Uterus (tissue), 4 donors: ENCODE results near the gene RNF166. TPM values are rescaled to one million over a fixed set of nuclear protein-coding genes. Genes with fewer than 3 reads are reported as not detected.

Experiments
- DNase-seq, 2 donors: peaks; one replicate each; pipeline ENCODE4 v3.0.0-alpha.2; 2019 to 2020
- H3K27ac ChIP-seq, 2 donors: fragments of 200-600 bp; sonication (generic); 1 replicate in 1 of 2; 2 replicates in 1 of 2; pipeline ENCODE4 v1.5.1; 2016 to 2018
- H3K27me3 ChIP-seq, 2 donors: fragments of 200-600 bp; sonication (generic); one replicate each; pipeline ENCODE4 v1.5.1; 2018 to 2019; ENCODE audit warnings: control low read depth in 1 of 2
- H3K36me3 ChIP-seq, 2 donors: fragments of 200-600 bp; sonication (generic); one replicate each; pipeline ENCODE4 v1.5.1; 2019; ENCODE audit warnings: control low read depth in 1 of 2
- H3K4me1 ChIP-seq, 2 donors: fragments of 200-600 bp; sonication (generic); one replicate each; pipeline ENCODE4 v1.5.1; 2018 to 2019; ENCODE audit warnings: control low read depth in 1 of 2
- H3K4me3 ChIP-seq, 2 donors: fragments of 200-600 bp; sonication (generic); 1 replicate in 1 of 2; 2 replicates in 1 of 2; pipeline ENCODE4 v1.5.1; 2018 to 2019; ENCODE audit warnings: mild to moderate bottlenecking in 1 of 2
- H3K9me3 ChIP-seq, 2 donors: fragments of 200-600 bp; sonication (generic); one replicate each; pipeline ENCODE4 v1.5.1; 2019; ENCODE audit warnings: control low read depth in 1 of 2
- POLR2A ChIP-seq, 2 donors: fragments of 450-650 bp; IDR thresholded peaks; one replicate each; pipeline ENCODE4 v1.6.1; 2016; ENCODE audit warnings: antibody characterized with exemption in 2 of 2, mild to moderate bottlenecking in 1 of 2, moderate library complexity in 1 of 2
- intact Hi-C: fragments of 100-400 bp; cut with DNase I; formaldehyde crosslinking; loops from one replicate; pipeline ENCODE4 v1.15.1; 2023; ENCODE audit warnings: low total_unique reads
- total RNA-seq, 4 donors: library from RNA; depleted of rRNA in 3 of 4; stranded (reverse); fragments of >200 nt in 3 of 4; gene quantifications; one replicate each; pipeline versions ENCODE4 v1.1.0 to v1.2.4, GENCODE V29; 2014 to 2023
- TF ChIP-seq, protein P1 (sequence below), 4 experiments: fragments of 200-600 bp in 2 of 4; fragments of 450-650 bp in 2 of 4; sonication (generic) in 2 of 4; IDR thresholded peaks; one replicate each; pipeline ENCODE4 v1.5.1; 2016 to 2019; ENCODE audit warnings: antibody characterized with exemption in 4 of 4, mild to moderate bottlenecking in 2 of 4, moderate library complexity in 1 of 4
- donor health status: DM: yes; HTN: yes; CAD: no.

Gene RNF166
- total RNA-seq, 4 donors from 2014 or later: 14.2 to 33.2 (median 20.0) TPM

DNA sequence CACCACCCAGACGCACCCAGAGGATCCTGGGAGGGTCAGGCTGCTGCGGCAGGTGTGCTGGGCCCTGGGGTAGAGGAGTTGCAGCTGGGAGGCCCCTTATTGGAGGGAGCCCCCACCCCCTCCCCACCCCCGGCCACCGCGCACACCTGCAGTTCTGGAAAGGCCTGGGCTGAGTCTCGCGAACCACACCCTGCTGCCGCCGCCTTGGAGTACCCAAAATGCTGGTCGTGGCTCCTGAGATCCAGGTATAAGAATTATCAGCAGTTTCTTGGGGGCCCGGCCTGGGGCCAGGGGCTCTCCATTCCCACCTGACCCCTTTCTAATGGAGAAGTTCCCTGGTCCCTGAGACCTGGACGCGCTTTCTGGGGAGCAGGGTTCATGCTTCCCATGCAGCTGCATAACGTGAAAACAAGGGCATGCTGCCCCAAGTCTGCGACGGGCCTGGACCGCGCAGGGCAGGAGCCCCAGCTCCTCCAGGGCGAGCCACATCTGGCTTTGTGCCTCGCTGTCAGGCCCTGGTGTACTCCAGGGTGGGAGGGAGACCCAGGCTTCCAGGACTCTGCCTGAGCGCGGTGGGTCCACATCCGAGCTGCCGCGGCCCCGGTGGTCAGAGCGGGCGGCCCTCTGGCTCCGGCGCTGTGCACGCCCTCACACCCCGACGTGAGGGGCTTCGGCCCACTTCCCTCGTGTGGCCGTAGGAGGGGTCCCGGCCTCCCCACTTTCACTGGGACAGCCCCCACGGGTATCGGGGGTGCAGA is 12.6 kb downstream of the RNF166 start:
- H3K36me3 ChIP-seq: no peaks in the 10 kb centered on the region
- H3K27ac ChIP-seq: no peak overlapping the region
- H3K27me3 ChIP-seq: peaks cover 0 to 1% of the 10 kb centered on the region in 2 donors
- no peak for DNase-seq
- intact Hi-C loops: no loop called here
- H3K9me3 ChIP-seq: no peaks in the 10 kb centered on the region
- H3K4me3 ChIP-seq: no peak overlapping the region
- no peaks in the 10 kb centered on the region for H3K4me1 ChIP-seq
- no peak for TF ChIP-seq POLR2A (IDR thresholded peaks at IDR 0.05)
- TF ChIP-seq, protein P1, sequence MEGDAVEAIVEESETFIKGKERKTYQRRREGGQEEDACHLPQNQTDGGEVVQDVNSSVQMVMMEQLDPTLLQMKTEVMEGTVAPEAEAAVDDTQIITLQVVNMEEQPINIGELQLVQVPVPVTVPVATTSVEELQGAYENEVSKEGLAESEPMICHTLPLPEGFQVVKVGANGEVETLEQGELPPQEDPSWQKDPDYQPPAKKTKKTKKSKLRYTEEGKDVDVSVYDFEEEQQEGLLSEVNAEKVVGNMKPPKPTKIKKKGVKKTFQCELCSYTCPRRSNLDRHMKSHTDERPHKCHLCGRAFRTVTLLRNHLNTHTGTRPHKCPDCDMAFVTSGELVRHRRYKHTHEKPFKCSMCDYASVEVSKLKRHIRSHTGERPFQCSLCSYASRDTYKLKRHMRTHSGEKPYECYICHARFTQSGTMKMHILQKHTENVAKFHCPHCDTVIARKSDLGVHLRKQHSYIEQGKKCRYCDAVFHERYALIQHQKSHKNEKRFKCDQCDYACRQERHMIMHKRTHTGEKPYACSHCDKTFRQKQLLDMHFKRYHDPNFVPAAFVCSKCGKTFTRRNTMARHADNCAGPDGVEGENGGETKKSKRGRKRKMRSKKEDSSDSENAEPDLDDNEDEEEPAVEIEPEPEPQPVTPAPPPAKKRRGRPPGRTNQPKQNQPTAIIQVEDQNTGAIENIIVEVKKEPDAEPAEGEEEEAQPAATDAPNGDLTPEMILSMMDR (IDR thresholded peaks at IDR 0.05): no peak

DNA sequence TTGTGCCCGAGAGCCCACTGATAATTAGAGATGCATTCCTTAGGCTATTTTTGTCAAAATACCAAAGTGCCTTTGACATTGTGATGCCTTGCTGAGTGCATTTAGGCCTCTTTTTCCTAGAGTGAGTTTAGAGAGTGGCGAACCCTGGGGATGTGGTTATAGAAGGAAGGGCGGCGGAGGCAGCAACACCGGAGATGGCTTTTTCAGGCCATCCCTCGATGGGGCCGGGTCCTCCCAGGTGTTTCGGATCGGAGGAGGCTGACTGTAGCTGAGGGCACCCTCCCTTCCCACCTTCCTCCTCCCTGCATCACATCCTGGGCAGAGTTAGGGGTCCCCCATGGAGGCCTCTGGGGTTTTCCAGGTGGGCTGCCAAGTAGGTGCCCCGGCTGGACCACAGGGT is 13.3 kb downstream of the RNF166 start:
- no peak for TF ChIP-seq POLR2A (IDR thresholded peaks at IDR 0.05)
- TF ChIP-seq, protein P1 (IDR thresholded peaks at IDR 0.05): no peak
- Histone ChIP-seq H3K4me3 (no peak overlapping the region), H3K4me1 (no peaks in the 10 kb centered on the region), H3K9me3 (no peaks in the 10 kb centered on the region), H3K27me3 (peaks cover 0 to 6% of the 10 kb centered on the region in 2 donors), H3K36me3 (no peaks in the 10 kb centered on the region), H3K27ac (no peak overlapping the region)
- DNase-seq: no peak
- intact Hi-C loops: no loop called here

DNA sequence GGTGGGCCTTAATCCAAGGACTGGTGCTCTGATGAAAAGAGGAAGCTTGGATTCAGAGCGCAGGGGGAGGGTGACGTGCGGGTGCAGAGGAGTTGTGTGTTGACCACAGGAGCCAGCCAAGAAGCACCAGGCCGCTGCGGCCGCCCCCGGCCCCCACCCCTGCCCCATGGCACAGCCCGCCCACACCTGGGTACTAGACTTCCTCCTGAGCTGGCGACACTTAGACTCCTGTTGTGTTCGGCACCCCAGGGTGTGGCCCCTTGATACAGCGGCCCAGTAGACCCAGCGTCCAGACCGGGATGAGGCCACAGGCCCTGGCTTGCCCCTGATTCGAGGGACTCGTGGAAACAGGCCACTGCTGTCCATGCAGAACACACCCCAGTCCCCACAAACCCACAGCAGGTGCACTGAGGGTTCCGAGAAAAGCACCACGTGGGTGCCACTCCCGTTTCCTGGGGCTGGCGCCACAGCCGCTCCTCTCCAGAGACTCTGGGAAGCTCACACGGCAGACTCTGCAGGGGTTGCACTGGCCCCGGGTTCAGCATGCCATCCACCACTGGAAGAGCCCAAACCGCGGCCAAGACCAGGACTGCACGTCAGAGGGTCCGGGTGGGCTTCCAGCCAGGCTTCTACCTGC is 14.2 kb downstream of the RNF166 start:
- peaks cover 0 to 6% of the 10 kb centered on the region in 2 donors for H3K27me3 ChIP-seq
- intact Hi-C loops: no loop called here
- TF ChIP-seq POLR2A (IDR thresholded peaks at IDR 0.05): no peak
- TF ChIP-seq, protein P1 (IDR thresholded peaks at IDR 0.05): no peak
- DNase-seq: no peak
- no peaks in the 10 kb centered on the region for H3K36me3 ChIP-seq
- no peaks in the 10 kb centered on the region for H3K9me3 ChIP-seq
- no peak overlapping the region for H3K27ac ChIP-seq
- H3K4me1 ChIP-seq: no peaks in the 10 kb centered on the region
- no peak overlapping the region for H3K4me3 ChIP-seq

DNA sequence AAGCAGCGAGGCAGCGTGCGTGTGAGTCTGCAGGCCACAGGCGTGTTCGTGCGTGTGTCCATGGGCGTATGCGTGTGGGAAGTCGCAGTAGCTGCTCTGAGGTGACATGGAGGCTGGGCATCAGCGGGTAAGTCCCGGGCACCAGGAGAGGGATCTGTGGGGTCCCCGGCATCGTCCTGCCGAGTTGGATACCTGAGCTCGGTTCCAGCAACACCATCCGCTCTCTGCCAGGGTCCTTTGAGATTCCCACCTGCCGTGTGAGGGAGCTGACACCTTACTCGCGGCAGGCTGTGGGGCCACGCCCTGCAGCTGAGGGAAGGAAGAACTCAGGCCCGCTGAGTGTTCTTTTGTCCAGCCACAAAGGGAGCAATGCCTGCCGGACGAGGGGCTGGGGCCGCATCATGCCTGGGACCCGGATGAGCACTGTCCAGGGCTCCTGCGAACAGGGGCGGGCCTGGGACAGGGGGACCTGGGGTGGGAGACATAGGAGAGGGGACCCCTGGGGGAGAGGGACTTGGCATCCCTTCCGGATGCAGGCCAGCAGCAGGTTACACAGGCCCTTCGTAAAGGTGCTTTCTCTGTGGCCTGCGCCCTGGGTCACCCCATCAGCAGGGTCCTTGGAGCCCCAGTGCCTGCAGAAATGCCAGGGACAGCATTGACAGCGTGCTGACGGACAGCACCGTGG is 14.9 kb downstream of the RNF166 start:
- intact Hi-C loops: no loop called here
- Histone ChIP-seq H3K27ac (no peak overlapping the region), H3K4me3 (no peak overlapping the region), H3K4me1 (peaks cover 0 to 8% of the 10 kb centered on the region in 2 donors), H3K27me3 (peaks cover 1 to 6% of the 10 kb centered on the region in 2 donors), H3K9me3 (no peaks in the 10 kb centered on the region), H3K36me3 (no peaks in the 10 kb centered on the region)
- DNase-seq: no peak
- TF ChIP-seq POLR2A (IDR thresholded peaks at IDR 0.05): no peak
- TF ChIP-seq, protein P1 (IDR thresholded peaks at IDR 0.05): no peak
